Loucy (cell line): ENCODE data around the gene LRRFIP1.

Experiments
- EZH2phosphoT487 ChIP-seq: fragments of 200-600 bp; IDR thresholded peaks from 2 replicates; pipeline ENCODE4 v1.6.1; 2018; ENCODE audit warnings: antibody characterized with exemption, mild to moderate bottlenecking, moderate library complexity, borderline replicate concordance
- TF ChIP-seq, protein P1 (sequence below): fragments of 200-600 bp; sonication (generic); conservative IDR thresholded peaks from 2 replicates; pipeline ENCODE4 v1.5.1; 2014; ENCODE audit warnings: mild to moderate bottlenecking, antibody characterized with exemption, low read length

GRCh38 chr2:237714690-237715458 lies 87.5 kb downstream of the LRRFIP1 start:
- TF ChIP-seq, protein P1, sequence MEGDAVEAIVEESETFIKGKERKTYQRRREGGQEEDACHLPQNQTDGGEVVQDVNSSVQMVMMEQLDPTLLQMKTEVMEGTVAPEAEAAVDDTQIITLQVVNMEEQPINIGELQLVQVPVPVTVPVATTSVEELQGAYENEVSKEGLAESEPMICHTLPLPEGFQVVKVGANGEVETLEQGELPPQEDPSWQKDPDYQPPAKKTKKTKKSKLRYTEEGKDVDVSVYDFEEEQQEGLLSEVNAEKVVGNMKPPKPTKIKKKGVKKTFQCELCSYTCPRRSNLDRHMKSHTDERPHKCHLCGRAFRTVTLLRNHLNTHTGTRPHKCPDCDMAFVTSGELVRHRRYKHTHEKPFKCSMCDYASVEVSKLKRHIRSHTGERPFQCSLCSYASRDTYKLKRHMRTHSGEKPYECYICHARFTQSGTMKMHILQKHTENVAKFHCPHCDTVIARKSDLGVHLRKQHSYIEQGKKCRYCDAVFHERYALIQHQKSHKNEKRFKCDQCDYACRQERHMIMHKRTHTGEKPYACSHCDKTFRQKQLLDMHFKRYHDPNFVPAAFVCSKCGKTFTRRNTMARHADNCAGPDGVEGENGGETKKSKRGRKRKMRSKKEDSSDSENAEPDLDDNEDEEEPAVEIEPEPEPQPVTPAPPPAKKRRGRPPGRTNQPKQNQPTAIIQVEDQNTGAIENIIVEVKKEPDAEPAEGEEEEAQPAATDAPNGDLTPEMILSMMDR = no peak
- no peak for TF ChIP-seq EZH2phosphoT487
